HEK293 (cell line): ENCODE data around the gene PRPF8.
"Not testable (repeated sequence)": the region's sequence is repeated elsewhere in the genome, so short reads cannot be mapped to it uniquely, and the experiment has no call there.

Experiments used
- CTCF ChIA-PET: fragments of 350-600 bp; formaldehyde crosslinking; extraction: SDS; loops from one replicate; lab custom pipeline; 2021; ENCODE audit warnings: antibody characterized with exemption; lab: Yijun Ruan, JAX
- POLR2A ChIA-PET: fragments of 300-600 bp; formaldehyde crosslinking; extraction: SDS; loops from one replicate; lab custom pipeline; 2020; ENCODE audit warnings: antibody characterized with exemption, inconsistent platforms; lab: Yijun Ruan, JAX
- H3K27ac ChIP-seq: fragments of 200-500 bp; sonication (Bioruptor generic); 2 replicates; pipeline ENCODE4 v1.5.1; 2014; ENCODE audit warnings: low read depth, low read length, control low read depth, inconsistent platforms; ENCODE audit errors: extremely low read depth
- H3K36me3 ChIP-seq, 2 experiments: fragments of 200-500 bp in 1 of 2; sonication (Bioruptor generic) in 1 of 2; 1 replicate in 1 of 2; 2 replicates in 1 of 2; pipeline ENCODE4 v1.5.1; 2014 to 2017; ENCODE audit warnings: inconsistent platforms in 2 of 2, low read length in 2 of 2; ENCODE audit not compliant: control insufficient read depth in 2 of 2, insufficient read depth in 1 of 2
- H3K4me1 ChIP-seq: fragments of 200-500 bp; sonication (Bioruptor generic); 2 replicates; pipeline ENCODE4 v1.5.1; 2014; ENCODE audit warnings: mild to moderate bottlenecking, low read length, inconsistent platforms; ENCODE audit not compliant: control insufficient read depth, insufficient read depth
- H3K4me3 ChIP-seq: 2 replicates; pipeline ENCODE4 v1.5.1; 2011; ENCODE audit warnings: low read depth, mild to moderate bottlenecking, control low read depth, low read length, moderate library complexity
- H3K9me3 ChIP-seq: fragments of 200-500 bp; sonication (Bioruptor generic); 2 replicates; pipeline ENCODE4 v1.5.1; 2014; ENCODE audit warnings: low read depth, low read length, inconsistent platforms; ENCODE audit not compliant: control insufficient read depth, insufficient read depth
- KLF1 ChIP-seq: fragments of 450-650 bp; formaldehyde crosslinking; IDR thresholded peaks from 2 replicates; pipeline ENCODE4 v1.5.1; 2016; ENCODE audit warnings: missing biosample characterization, missing genetic modification characterization
- SETDB1 ChIP-seq: IDR thresholded peaks from one replicate; pipeline ENCODE4 v1.6.1; 2017; ENCODE audit warnings: mild to moderate bottlenecking, low read length, moderate library complexity, mixed read lengths; ENCODE audit not compliant: insufficient read length
- SP3 ChIP-seq: fragments of 450-650 bp; formaldehyde crosslinking; IDR thresholded peaks from 2 replicates; pipeline ENCODE4 v1.5.1; 2016; ENCODE audit warnings: missing biosample characterization, missing genetic modification characterization
- ZBTB11 ChIP-seq: fragments of 450-650 bp; formaldehyde crosslinking; conservative IDR thresholded peaks from 2 replicates; pipeline ENCODE4 v1.5.1; 2016; ENCODE audit warnings: low read depth, missing biosample characterization, missing genetic modification characterization
- ZNF121 ChIP-seq: fragments of 450-650 bp; formaldehyde crosslinking; IDR thresholded peaks from 2 replicates; pipeline ENCODE4 v1.5.1; 2016; ENCODE audit warnings: missing biosample characterization, missing genetic modification characterization
- ZNF280D ChIP-seq: fragments of 450-650 bp; formaldehyde crosslinking; IDR thresholded peaks from 2 replicates; pipeline ENCODE4 v1.5.1; 2016; ENCODE audit warnings: missing biosample characterization, missing genetic modification characterization
- ZNF518A ChIP-seq: fragments of 450-650 bp; formaldehyde crosslinking; conservative IDR thresholded peaks from 2 replicates; pipeline ENCODE4 v1.5.1; 2016; ENCODE audit warnings: low read depth, missing biosample characterization, missing genetic modification characterization
- ZNF521 ChIP-seq: fragments of 450-650 bp; formaldehyde crosslinking; IDR thresholded peaks from 2 replicates; pipeline ENCODE4 v1.5.1; 2017; ENCODE audit warnings: missing biosample characterization, mild to moderate bottlenecking, missing genetic modification characterization
- ZNF600 ChIP-seq: fragments of 450-650 bp; formaldehyde crosslinking; IDR thresholded peaks from 2 replicates; pipeline ENCODE4 v1.5.1; 2016; ENCODE audit warnings: missing biosample characterization, missing genetic modification characterization
- ZNF624 ChIP-seq: fragments of 450-650 bp; formaldehyde crosslinking; IDR thresholded peaks from 2 replicates; pipeline ENCODE4 v1.5.1; 2017; ENCODE audit warnings: missing biosample characterization, missing genetic modification characterization
- ZNF629 ChIP-seq: fragments of 450-650 bp; formaldehyde crosslinking; IDR thresholded peaks from 2 replicates; pipeline ENCODE4 v1.5.1; 2017; ENCODE audit warnings: missing biosample characterization, missing genetic modification characterization
- ZNF76 ChIP-seq: fragments of 450-650 bp; formaldehyde crosslinking; IDR thresholded peaks from 2 replicates; pipeline ENCODE4; 2016; ENCODE audit warnings: low read depth, missing biosample characterization, missing genetic modification characterization, borderline replicate concordance
- ZNF785 ChIP-seq: fragments of 450-650 bp; formaldehyde crosslinking; IDR thresholded peaks from 2 replicates; pipeline ENCODE4 v1.5.1; 2016; ENCODE audit warnings: missing biosample characterization, missing genetic modification characterization

Gene PRPF8

GRCh38 chr17:1676401-1676800 lies 8.3 kb downstream of the PRPF8 start (continued):
- TF ChIP-seq ZNF629 (tag by site-specific recombination) (no peak), SP3 (tag by site-specific recombination) (no peak), ZNF521 (tag by site-specific recombination) (no peak), ZNF76 (no peak), ZNF280D (tag by site-specific recombination) (no peak), KLF1 (no peak)

GRCh38 chr17:1673041-1673785 lies 11.5 kb downstream of the PRPF8 start:
- H3K4me3 ChIP-seq, result no peak overlapping the region
- POLR2A ChIA-PET, result interaction anchor here (1.2 to 1.5 kb wide), 3 partner anchors 11 to 43 kb away, joined by 3 to 7 read pairs (median 7); partner anchors contain the start of gene RILP
- H3K9me3 ChIP-seq, result no peaks in the 10 kb centered on the region
- CTCF ChIA-PET, result interaction anchor here (0.6 to 1.9 kb wide), 3 partner anchors 11 to 43 kb away, joined by 3 to 6 read pairs (median 5); partner anchors contain the start of gene PRPF8
- H3K4me1 ChIP-seq, result no peaks in the 10 kb centered on the region
- peaks cover 98 to 99% of the 10 kb centered on the region in 2 experiments for H3K36me3 ChIP-seq
- H3K27ac ChIP-seq, result no peak overlapping the region
- 0 out of 2 replicates have a peak, but pooled peaks have one; percentile 59 for TF ChIP-seq ZNF600
- TF ChIP-seq ZNF785 (tag by site-specific recombination), result no peak
- no peak for TF ChIP-seq ZNF624

- H3K4me1 ChIP-seq, H3K9me3 ChIP-seq, H3K27ac ChIP-seq, H3K4me3 ChIP-seq: not testable (repeated sequence)
- CTCF ChIA-PET, result interaction anchor here (1.7 kb wide), 1 partner anchor 15 kb away, joined by 5 read pairs; the partner anchor contains the start of gene RILP
- TF ChIP-seq ZNF121, result peak; percentile 67
- POLR2A ChIA-PET, result interaction anchor here (1.2 to 1.3 kb wide), 2 partner anchors 17 to 20 kb away, joined by 3 read pairs; no protein-coding TSS in a partner anchor
- H3K36me3 ChIP-seq, result peaks cover 98 to 99% of the 10 kb centered on the region in 2 experiments
Measured at GRCh38 chr17:1663934-1664333, 20.7 kb downstream of the PRPF8 start.

- Histone ChIP-seq H3K27ac (no peak overlapping the region), H3K9me3 (no peaks in the 10 kb centered on the region), H3K4me1 (no peaks in the 10 kb centered on the region), H3K36me3 (peaks cover 97 to 98% of the 10 kb centered on the region in 2 experiments), H3K4me3 (no peak overlapping the region)
- ChIA-PET POLR2A (interaction anchor here (0.5 to 1.8 kb wide), 7 partner anchors 8 to 1285 kb away, joined by 3 to 8 read pairs (median 5); partner anchors contain the start of gene RILP), CTCF (interaction anchor here (1.0 to 3.7 kb wide), 6 partner anchors 8 to 86 kb away, joined by 3 to 28 read pairs (median 6); partner anchors contain the start of gene RILP)
- TF ChIP-seq SETDB1 (no peak), ZBTB11 (tag by site-specific recombination) (no peak), ZNF76 (no peak), ZNF518A (tag by site-specific recombination) (no peak)
Measured at GRCh38 chr17:1661045-1661444, 23.6 kb downstream of the PRPF8 start.
